ENCODE data around the gene RAB33B.
"Not testable (repeated sequence)": the region's sequence is repeated elsewhere in the genome, so short reads cannot be mapped to it uniquely, and the experiment has no call there.

The RAB33B gene

DNA sequence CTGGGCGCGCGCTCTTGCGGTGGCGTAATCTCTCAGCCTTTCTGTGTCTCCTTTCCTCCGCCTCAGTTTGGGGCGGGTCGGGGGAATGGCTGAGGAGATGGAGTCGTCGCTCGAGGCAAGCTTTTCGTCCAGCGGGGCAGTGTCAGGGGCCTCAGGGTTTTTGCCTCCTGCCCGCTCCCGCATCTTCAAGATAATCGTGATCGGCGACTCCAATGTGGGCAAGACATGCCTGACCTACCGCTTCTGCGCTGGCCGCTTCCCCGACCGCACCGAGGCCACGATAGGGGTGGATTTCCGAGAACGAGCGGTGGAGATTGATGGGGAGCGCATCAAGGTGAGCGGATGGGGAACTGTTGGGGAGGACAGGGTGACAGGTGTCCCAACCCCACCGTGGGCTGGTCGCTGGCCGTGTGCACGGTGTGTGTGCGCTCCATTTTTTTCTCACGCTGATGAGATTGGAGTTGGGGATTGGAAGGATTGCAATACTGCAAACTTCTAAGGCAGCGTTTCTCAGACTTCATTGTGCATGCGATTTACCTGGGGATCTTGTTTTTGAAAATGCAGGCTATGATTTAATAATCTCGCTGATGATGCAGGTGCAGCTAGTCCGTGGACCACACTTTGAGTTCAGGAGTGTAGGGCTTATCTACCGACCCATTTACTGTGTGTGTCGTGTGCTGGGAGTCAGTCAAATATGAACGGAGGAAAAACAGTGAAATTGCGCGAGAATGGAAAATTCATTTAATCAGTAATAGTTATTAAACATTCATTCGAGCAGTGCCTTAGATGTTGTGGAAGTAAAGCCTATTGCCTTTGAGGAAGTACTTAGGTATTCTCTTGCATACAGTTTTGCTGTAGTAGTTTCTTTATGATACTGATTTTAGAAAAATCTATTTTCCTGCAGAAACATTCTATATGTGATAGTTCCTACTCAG is at the start of gene RAB33B:
Gene RAB33B, plus strand, starts transcription at position 11 of the 935 bp plus-strand sequence. Its CDS starts 75 bp downstream, at position 86.
- Mint-ChIP-seq H3K36me3 (ENCODE audit: low read depth) (peaks cover 11% of the 10 kb centered on the region), H3K4me1 (ENCODE audit: low read depth) (peaks cover 57% of the 10 kb centered on the region), H3K4me3 (peak within 1 kb of the TSS; percentile 92), H3K9me3 (no peaks in the 10 kb centered on the region), H3K27ac (peak within 1 kb of the TSS; percentile 100), H3K27me3 (ENCODE audit: low read depth) (no peaks in the 10 kb centered on the region)
- DNase-seq (ENCODE audit: low spot score) = no peak

DNA sequence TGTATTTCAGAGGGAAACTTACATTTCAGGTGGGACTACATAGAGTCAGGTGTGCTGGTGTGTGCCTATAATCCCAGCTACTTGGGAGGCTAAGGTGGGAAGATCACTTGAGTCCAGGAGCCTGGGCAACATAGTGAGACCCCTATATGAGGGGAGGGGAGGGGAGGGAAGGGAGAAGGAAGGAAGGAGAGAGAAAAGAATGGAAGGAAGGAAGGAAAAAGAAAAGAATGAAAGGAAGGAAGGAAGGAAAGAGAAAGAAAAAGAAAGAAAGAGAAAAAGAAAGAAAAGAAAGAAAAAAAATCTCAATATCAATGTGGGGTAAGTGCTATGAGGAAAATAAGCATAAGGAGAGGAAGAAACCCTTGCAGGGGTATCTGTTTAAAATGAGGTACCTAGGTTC is 43.6 kb upstream of the RAB33B start:
- H3K9me3 Mint-ChIP-seq = no peaks in the 10 kb centered on the region
- H3K27ac Mint-ChIP-seq = no peak overlapping the region
- no peaks in the 10 kb centered on the region for H3K4me1 Mint-ChIP-seq (ENCODE audit: low read depth)
- no peak for DNase-seq (ENCODE audit: low spot score)
- no peaks in the 10 kb centered on the region for H3K27me3 Mint-ChIP-seq (ENCODE audit: low read depth)
- peaks cover 8% of the 10 kb centered on the region for H3K36me3 Mint-ChIP-seq (ENCODE audit: low read depth)
- H3K4me3 Mint-ChIP-seq = no peak overlapping the region

DNA sequence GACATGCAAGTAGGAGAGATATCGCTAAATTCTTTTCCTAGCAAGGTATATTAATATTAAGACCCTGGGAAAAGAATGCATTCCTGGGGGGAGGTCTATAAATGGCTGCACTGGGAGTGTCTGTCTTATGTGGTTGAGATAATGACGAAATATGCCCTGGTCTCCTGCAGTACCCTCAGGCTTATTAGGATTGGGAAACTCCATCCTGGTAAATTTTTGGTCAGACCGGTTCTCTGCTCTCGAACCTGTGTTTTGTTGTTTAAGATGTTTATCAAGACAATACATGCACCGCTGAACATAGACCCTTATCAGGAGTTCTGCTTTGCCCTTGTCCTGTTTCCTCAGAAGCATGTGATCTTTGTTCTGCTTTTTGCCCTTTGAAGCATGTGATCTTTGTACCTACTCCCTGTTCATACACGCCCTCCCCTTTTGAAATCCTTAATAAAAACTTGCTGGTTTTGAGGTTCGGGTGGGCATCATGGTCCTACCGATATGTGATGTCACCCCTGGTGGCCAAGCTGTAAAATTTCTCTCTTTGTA is 39.2 kb upstream of the RAB33B start:
- H3K36me3 Mint-ChIP-seq (ENCODE audit: low read depth) = peaks cover 13% of the 10 kb centered on the region
- not testable (repeated sequence) for H3K4me3 Mint-ChIP-seq; DNase-seq (ENCODE audit: low spot score); H3K27ac Mint-ChIP-seq; H3K4me1 Mint-ChIP-seq (ENCODE audit: low read depth); H3K27me3 Mint-ChIP-seq (ENCODE audit: low read depth); H3K9me3 Mint-ChIP-seq

DNA sequence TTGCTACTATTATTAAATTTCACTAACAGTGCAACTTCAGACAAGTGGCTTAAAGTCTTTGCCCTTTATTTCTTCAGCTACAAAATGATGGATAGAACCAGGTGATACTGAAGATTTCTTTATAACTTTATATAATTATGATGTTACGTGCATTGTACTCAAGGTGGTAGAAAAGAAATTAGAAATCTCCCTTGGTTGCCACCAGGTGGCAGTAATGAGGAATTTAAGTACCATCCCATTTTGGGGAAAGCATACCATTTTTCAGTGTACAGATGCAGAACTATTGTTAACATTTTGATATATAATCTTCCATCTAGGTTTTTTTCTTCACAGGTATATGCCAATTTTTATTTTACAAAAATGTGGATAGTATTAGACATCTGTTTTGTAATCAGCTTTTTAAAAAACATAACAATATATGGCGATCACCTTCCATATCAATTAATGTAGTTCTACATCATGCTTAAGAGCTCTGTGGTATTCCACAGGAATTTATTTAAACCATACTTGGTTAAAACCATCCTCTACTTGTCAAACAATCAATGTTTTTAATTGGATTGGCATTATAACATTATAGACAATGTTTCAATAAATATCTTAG is 37.7 kb upstream of the RAB33B start:
- no peak overlapping the region for H3K4me3 Mint-ChIP-seq
- no peak for DNase-seq (ENCODE audit: low spot score)
- peaks cover 6% of the 10 kb centered on the region for H3K4me1 Mint-ChIP-seq (ENCODE audit: low read depth)
- H3K27ac Mint-ChIP-seq = no peak overlapping the region
- no peaks in the 10 kb centered on the region for H3K9me3 Mint-ChIP-seq
- H3K27me3 Mint-ChIP-seq (ENCODE audit: low read depth) = no peaks in the 10 kb centered on the region
- H3K36me3 Mint-ChIP-seq (ENCODE audit: low read depth) = peaks cover 16% of the 10 kb centered on the region

DNA sequence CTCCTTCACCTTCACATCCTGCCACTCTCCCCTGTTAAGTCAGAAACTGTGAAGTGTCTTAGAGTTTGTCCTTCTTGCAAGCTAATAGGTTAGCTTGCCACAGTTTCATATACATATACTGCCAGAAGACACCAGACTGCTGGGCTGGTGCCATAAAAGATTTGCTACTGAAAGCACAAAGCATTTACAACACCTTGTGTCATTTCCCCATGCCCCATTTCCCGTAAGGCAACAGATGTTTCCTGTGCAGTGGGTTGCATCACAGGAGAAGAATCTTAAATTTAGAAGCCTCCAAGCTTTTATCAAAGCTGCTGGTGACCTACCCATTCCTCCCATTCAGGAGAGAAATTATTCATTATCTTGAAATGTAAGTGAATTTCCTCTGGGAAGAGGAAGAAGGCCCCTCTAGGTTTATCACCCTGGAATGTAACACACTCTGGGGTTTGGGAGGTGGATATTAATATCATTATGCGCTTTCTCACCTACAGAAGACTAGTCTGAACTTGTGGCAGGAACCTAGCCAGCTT is 34.5 kb upstream of the RAB33B start:
- no peak overlapping the region for H3K27ac Mint-ChIP-seq
- H3K4me1 Mint-ChIP-seq (ENCODE audit: low read depth) = peaks cover 6% of the 10 kb centered on the region
- H3K9me3 Mint-ChIP-seq = peaks cover 10% of the 10 kb centered on the region
- H3K27me3 Mint-ChIP-seq (ENCODE audit: low read depth) = no peaks in the 10 kb centered on the region
- H3K4me3 Mint-ChIP-seq = peak overlapping the region; percentile 22
- DNase-seq (ENCODE audit: low spot score) = no peak
- H3K36me3 Mint-ChIP-seq (ENCODE audit: low read depth) = peaks cover 14% of the 10 kb centered on the region

DNA sequence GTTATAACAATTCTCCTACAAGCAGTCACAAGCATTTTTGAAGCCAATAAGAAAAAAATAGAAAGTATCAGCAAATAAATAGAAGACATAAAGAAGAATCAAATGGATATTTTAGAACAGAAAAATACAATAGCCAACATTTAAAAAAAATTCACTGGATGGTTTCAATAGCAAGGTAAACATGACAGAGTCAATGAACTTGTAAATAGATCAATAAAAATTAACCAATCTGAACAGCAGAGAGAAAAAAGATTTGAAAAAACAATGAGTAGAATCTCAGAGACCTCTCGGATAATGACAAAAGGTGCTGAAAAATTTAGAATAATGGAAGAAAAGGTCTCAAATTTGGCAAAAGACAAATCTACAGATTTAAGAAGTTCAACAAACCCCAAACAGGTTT is 33.3 kb upstream of the RAB33B start:
- H3K4me3 Mint-ChIP-seq = no peak overlapping the region
- peaks cover 6% of the 10 kb centered on the region for H3K4me1 Mint-ChIP-seq (ENCODE audit: low read depth)
- no peak overlapping the region for H3K27ac Mint-ChIP-seq
- H3K36me3 Mint-ChIP-seq (ENCODE audit: low read depth) = peaks cover 10% of the 10 kb centered on the region
- DNase-seq (ENCODE audit: low spot score) = no peak
- peaks cover 10% of the 10 kb centered on the region for H3K9me3 Mint-ChIP-seq
- H3K27me3 Mint-ChIP-seq (ENCODE audit: low read depth) = no peaks in the 10 kb centered on the region

DNA sequence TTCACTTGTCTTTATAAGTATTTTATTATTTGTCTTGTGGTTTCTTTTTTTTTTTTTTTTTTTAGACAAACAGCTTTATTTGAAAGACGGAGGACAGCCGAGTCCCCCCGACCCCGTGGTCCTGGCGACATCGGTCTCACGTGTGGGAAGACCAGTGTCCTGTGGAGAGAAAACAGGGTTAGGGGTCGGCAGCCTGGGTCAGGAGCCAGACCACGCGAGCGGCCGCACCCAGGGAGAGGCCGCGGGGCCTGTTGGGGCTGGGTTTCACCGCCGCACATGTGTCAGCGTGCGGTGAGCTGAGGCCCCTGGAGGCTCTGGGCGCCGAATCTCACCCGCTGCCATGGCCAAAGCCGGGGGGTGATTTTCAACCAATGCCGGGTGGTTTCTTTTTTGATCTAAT is 17.8 kb upstream of the RAB33B start:
- Mint-ChIP-seq H3K4me3 (peak overlapping the region; percentile 10), H3K27me3 (ENCODE audit: low read depth) (no peaks in the 10 kb centered on the region), H3K4me1 (ENCODE audit: low read depth) (peaks cover 15% of the 10 kb centered on the region), H3K9me3 (peaks cover 40% of the 10 kb centered on the region), H3K36me3 (ENCODE audit: low read depth) (peaks cover 48% of the 10 kb centered on the region), H3K27ac (peak overlapping the region; percentile 66)
- no peak for DNase-seq (ENCODE audit: low spot score)

DNA sequence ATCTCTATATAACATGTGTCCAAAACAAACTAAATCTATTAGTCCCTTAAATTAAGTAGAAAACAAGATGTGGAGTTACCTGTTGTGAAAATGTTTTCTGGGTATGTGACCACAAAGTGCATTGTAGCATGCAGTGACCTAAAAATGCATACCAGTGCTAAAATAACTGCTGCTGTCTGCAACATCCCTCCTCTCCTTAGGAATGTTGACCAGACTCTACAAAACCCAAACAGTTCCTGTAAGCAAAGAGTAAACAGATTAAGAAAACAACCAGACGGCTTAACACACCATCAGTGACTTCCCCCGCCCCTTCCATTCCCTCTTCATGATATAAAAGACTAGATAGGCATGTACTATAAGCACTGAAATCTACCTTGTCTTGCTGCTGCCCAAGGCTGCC is 15.8 kb upstream of the RAB33B start:
- Mint-ChIP-seq H3K9me3 (peaks cover 41% of the 10 kb centered on the region), H3K27ac (no peak overlapping the region), H3K36me3 (ENCODE audit: low read depth) (peaks cover 45% of the 10 kb centered on the region), H3K4me3 (no peak overlapping the region), H3K4me1 (ENCODE audit: low read depth) (peaks cover 15% of the 10 kb centered on the region), H3K27me3 (ENCODE audit: low read depth) (no peaks in the 10 kb centered on the region)
- DNase-seq (ENCODE audit: low spot score) = no peak

DNA sequence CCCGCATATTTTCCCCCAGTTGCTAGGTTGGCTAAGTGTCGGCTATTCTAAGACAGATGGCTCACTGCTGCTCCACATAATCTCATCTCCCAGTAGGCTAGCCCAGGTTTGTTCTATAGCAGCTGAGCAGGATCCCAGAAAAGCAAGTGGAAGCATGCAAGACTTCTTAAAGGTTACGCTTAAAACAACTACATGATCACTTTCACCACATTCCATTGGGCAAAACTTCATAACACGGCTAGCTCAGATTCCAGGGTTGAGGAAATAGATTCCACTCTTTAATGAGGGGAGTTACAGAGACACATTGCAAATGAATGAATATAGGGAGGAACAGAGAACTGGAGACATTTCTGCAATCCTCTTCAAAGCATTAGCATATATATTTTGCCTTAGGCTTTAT is 12.9 kb upstream of the RAB33B start:
- Mint-ChIP-seq H3K27ac (no peak overlapping the region), H3K27me3 (ENCODE audit: low read depth) (no peaks in the 10 kb centered on the region), H3K9me3 (peaks cover 41% of the 10 kb centered on the region), H3K4me1 (ENCODE audit: low read depth) (peaks cover 8% of the 10 kb centered on the region), H3K36me3 (ENCODE audit: low read depth) (peaks cover 37% of the 10 kb centered on the region), H3K4me3 (no peak overlapping the region)
- no peak for DNase-seq (ENCODE audit: low spot score)

DNA sequence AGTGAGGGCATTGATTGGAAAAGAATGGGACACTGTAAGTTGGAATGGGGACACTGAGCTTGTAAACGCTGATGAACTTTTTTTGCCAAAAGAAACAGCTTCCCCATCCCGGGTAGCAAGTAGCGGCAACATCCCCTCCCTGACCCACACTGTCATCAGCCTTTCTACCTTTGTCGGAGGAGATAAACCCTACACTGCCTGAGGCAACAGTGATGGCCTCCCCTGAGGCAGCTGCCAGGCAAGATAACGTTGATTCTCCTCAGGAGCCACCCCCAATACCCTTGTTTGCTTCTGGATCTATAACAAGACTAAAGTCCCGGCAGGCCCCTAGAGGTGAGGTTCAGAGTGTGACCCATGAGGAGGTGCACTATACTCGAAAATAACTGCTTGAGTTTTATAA is 10.3 kb upstream of the RAB33B start:
- Mint-ChIP-seq H3K4me1 (ENCODE audit: low read depth) (no peaks in the 10 kb centered on the region), H3K27me3 (ENCODE audit: low read depth) (no peaks in the 10 kb centered on the region), H3K9me3 (peaks cover 20% of the 10 kb centered on the region), H3K4me3 (no peak overlapping the region), H3K27ac (no peak overlapping the region), H3K36me3 (ENCODE audit: low read depth) (peaks cover 18% of the 10 kb centered on the region)
- DNase-seq (ENCODE audit: low spot score) = no peak

DNA sequence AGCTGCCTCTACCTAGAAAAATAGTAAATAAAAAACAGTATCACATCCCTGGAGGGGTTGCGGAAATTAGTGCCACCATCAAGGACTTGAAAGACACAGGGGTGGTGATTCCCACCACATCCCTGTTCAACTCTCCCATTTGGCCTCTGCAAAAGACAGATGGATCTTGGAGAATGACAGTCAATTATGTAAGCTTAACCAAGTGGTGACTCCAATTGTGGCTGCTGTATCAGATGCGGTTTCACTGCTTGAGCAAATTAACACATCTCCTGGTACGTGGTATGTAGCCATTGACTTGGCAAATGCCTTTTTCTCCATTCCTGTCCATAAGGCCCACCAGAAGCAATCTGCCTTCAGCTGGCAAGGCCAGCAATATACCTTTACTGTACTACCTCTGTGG is 9.0 kb upstream of the RAB33B start:
- H3K36me3 Mint-ChIP-seq (ENCODE audit: low read depth); H3K4me3 Mint-ChIP-seq; H3K27ac Mint-ChIP-seq; DNase-seq (ENCODE audit: low spot score); H3K27me3 Mint-ChIP-seq (ENCODE audit: low read depth); H3K4me1 Mint-ChIP-seq (ENCODE audit: low read depth): not testable (repeated sequence)
- peaks cover 11% of the 10 kb centered on the region for H3K9me3 Mint-ChIP-seq

DNA sequence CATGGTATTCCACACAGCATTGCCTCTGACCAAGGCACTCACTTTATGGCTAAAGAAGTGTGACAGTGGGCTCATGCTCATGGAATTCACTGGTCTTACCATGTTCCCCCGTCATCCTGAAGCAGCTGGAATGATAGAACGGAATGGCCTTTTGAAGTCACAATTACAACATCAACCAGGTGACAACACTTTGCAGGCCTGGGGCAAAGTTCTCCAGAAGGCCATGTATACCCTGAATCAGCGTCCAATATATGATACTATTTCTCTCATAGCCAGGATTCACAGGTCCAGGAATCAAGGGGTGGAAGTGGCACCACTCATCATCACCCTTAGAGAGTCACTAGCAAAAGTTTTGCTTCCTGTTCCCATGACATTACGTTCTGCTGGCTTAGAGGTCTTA is 6.8 kb upstream of the RAB33B start:
- not testable (repeated sequence) for H3K4me1 Mint-ChIP-seq (ENCODE audit: low read depth); H3K4me3 Mint-ChIP-seq

DNA sequence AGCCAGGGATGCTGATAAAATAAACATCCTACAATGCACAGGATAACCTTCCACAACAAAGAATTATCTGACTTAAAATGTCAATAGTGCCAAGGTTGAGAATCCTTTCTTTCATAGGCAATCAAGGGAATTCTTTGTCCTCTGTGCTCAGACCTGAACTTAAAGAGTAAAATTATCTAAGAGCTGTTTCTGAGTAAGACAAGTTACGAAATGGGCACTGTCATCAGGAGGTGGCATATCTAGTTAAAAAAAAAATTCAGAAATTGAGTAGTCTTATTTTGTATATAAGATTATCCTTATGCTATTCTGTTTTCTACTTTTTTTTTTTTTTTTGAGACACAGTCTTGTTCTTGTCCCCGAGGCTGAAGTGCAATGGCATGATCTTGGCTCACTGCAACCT is 3.3 kb upstream of the RAB33B start:
- Mint-ChIP-seq H3K4me1 (ENCODE audit: low read depth) (peaks cover 25% of the 10 kb centered on the region), H3K4me3 (no peak overlapping the region), H3K36me3 (ENCODE audit: low read depth) (peaks cover 4% of the 10 kb centered on the region), H3K9me3 (no peaks in the 10 kb centered on the region), H3K27ac (no peak overlapping the region), H3K27me3 (ENCODE audit: low read depth) (no peaks in the 10 kb centered on the region)
- DNase-seq (ENCODE audit: low spot score) = no peak

More for the DNA sequence above, 6.8 kb upstream of the RAB33B start:
- not testable (repeated sequence) for H3K36me3 Mint-ChIP-seq (ENCODE audit: low read depth); H3K9me3 Mint-ChIP-seq; H3K27me3 Mint-ChIP-seq (ENCODE audit: low read depth); DNase-seq (ENCODE audit: low spot score); H3K27ac Mint-ChIP-seq

DNA sequence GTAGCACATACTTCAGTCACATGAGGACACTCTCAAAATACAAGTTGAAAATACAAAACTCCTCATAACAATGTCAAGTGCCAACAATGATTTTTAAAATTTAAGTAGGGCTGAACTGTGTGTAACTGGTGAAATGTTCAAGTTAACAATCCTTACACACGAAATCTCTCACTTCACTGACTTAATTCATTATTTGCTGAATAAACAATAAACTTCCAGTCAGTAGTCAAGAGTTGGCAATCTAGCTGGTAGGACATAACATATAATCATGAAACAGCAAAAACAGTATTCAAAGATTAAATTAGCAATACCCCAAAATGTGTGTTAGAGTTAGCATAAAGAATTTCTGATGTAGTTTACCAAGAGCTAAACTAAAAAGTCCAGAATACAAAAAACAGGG is 1.9 kb upstream of the RAB33B start:
- Mint-ChIP-seq H3K4me3 (peak overlapping the region; percentile 92), H3K36me3 (ENCODE audit: low read depth) (peaks cover 4% of the 10 kb centered on the region), H3K27ac (peak overlapping the region; percentile 28), H3K27me3 (ENCODE audit: low read depth) (no peaks in the 10 kb centered on the region), H3K9me3 (no peaks in the 10 kb centered on the region), H3K4me1 (ENCODE audit: low read depth) (peaks cover 37% of the 10 kb centered on the region)
- no peak for DNase-seq (ENCODE audit: low spot score)

All from T-helper 2 cell treated with Interferon-gamma antibody and Interleukin-4, amounts not matched to agents 5 μg/mL and 100 μg/mL, for 36 hours (primary cell).